HCT116 (cell line): ENCODE data around the gene RBFOX2. TPM values are rescaled to one million over a fixed set of nuclear protein-coding genes. Genes with fewer than 3 reads are reported as not detected.

Experiments used
- ATAC-seq: fragments of 200-7000 bp; cut with Tn5 transposase; 2 replicates; pipeline ENCODE4 v1.9.1; 2020; ENCODE audit warnings: mild to moderate bottlenecking, moderate library complexity
- BruUV-seq: library from RNA; stranded (reverse); fragments of 400-500 nt; replicated peaks from 2 replicates; lab custom pipeline; 2021; lab: Mats Ljungman, UMichigan
- CTCF ChIA-PET: fragments of 300-600 bp; sonication (Branson Sonifier 250); formaldehyde crosslinking; loops from one replicate; lab custom pipeline; 2021; ENCODE audit warnings: antibody characterized with exemption; lab: Charles Lee
- POLR2A ChIA-PET: fragments of 300-600, 350-600 bp; sonication (Branson Sonifier 250); formaldehyde crosslinking; loops from one replicate; lab custom pipeline; 2021; ENCODE audit warnings: antibody characterized with exemption; lab: Charles Lee
- RAD21 ChIA-PET, 2 experiments: fragments of 300-600 bp; sonication (Branson Sonifier 250); formaldehyde crosslinking; loops; one replicate each; lab custom pipeline; 2023; ENCODE audit warnings: low total read pairs in 2 of 2; ENCODE audit not compliant: uncharacterized antibody in 2 of 2, unreplicated experiment in 2 of 2, low non-redundant PET in 1 of 2; lab: Charles Lee
- DNase-seq: peaks from one replicate; pipeline ENCODE4 v3.0.0-alpha.2; 2010; ENCODE audit warnings: low read depth, low spot score
- H2AFZ ChIP-seq: fragments of 200-600 bp; shearing (Covaris generic), sonication (generic); 2 replicates; pipeline ENCODE4 v1.6.1; 2017; ENCODE audit warnings: low read depth, mixed run types, mixed read lengths, antibody characterized with exemption, low read length; ENCODE audit not compliant: poor library complexity, severe bottlenecking
- H3K27ac ChIP-seq: 2 replicates; pipeline ENCODE4 v1.5.1; 2012; ENCODE audit warnings: low read depth, low read length
- H3K27me3 ChIP-seq: fragments of 200-600 bp; sonication (generic); 2 replicates; pipeline ENCODE4 v1.6.1; 2016; ENCODE audit warnings: mixed run types, low read length, mixed read lengths; ENCODE audit not compliant: insufficient read depth
- H3K36me3 ChIP-seq, 2 experiments: fragments of 200-500 bp in 1 of 2; fragments of 200-600 bp in 1 of 2; sonication (Bioruptor generic) in 1 of 2; sonication (generic) in 1 of 2; 2 replicates each; pipeline versions ENCODE4 v1.5.1 to v1.6.1; 2014 to 2016; ENCODE audit warnings: low read length in 2 of 2, inconsistent platforms in 1 of 2, mixed read lengths in 1 of 2, mixed run types in 1 of 2; ENCODE audit not compliant: insufficient read depth in 2 of 2, control insufficient read depth in 1 of 2
- H3K4me1 ChIP-seq, 2 experiments: fragments of 200-600 bp in 1 of 2; sonication (generic) in 1 of 2; 2 replicates each; pipeline versions ENCODE4 v1.5.1 to v1.6.1; 2012 to 2017; ENCODE audit warnings: low read length in 2 of 2, inconsistent platforms in 1 of 2, mild to moderate bottlenecking in 1 of 2, mixed read lengths in 1 of 2, mixed run types in 1 of 2, moderate library complexity in 1 of 2; ENCODE audit not compliant: insufficient read depth in 2 of 2, control insufficient read depth in 1 of 2
- H3K4me2 ChIP-seq: fragments of 200-600 bp; sonication (generic); 2 replicates; pipeline ENCODE4 v1.6.1; 2017; ENCODE audit warnings: mixed run types, low read length, mixed read lengths
- H3K4me3 ChIP-seq, 2 experiments: fragments of 200-600 bp in 1 of 2; sonication (generic) in 1 of 2; replicated peaks in 1 of 2; 2 replicates each; pipeline ENCODE4 v1.5.1; 2011 to 2016; ENCODE audit warnings: low read length in 2 of 2, control low read depth in 1 of 2, low read depth in 1 of 2, mild to moderate bottlenecking in 1 of 2, mixed read lengths in 1 of 2, mixed run types in 1 of 2
- H3K79me2 ChIP-seq: fragments of 200-600 bp; sonication (generic); 2 replicates; pipeline ENCODE4 v1.6.1; 2017; ENCODE audit warnings: mild to moderate bottlenecking, mixed run types, low read length, moderate library complexity, mixed read lengths; ENCODE audit not compliant: insufficient read depth
- H3K9ac ChIP-seq: fragments of 200-600 bp; sonication (generic); 2 replicates; pipeline ENCODE4 v1.6.1; 2016; ENCODE audit warnings: low read length, mixed read lengths
- H3K9me2 ChIP-seq: fragments of 200-600 bp; sonication (generic), shearing (Covaris generic); 2 replicates; pipeline ENCODE4 v1.6.1; 2017; ENCODE audit warnings: mixed run types, mild to moderate bottlenecking, moderate library complexity; ENCODE audit not compliant: insufficient read depth
- H3K9me3 ChIP-seq, 2 experiments: fragments of 200-500 bp in 1 of 2; fragments of 200-600 bp in 1 of 2; sonication (Bioruptor generic) in 1 of 2; sonication (generic) in 1 of 2; 2 replicates each; pipeline ENCODE4 v1.6.1; 2014 to 2017; ENCODE audit warnings: low read length in 2 of 2, mixed read lengths in 2 of 2, inconsistent platforms in 1 of 2, low read depth in 1 of 2, mild to moderate bottlenecking in 1 of 2, mixed run types in 1 of 2, moderate library complexity in 1 of 2; ENCODE audit not compliant: control insufficient read depth in 1 of 2, insufficient read depth in 1 of 2
- H4K20me1 ChIP-seq: fragments of 200-600 bp; sonication (generic), shearing (Covaris generic); 2 replicates; pipeline ENCODE4 v1.6.1; 2017; ENCODE audit warnings: mixed run types, mild to moderate bottlenecking, moderate library complexity; ENCODE audit not compliant: insufficient read depth
- CEBPB ChIP-seq: IDR thresholded peaks from 2 replicates; pipeline ENCODE4 v1.6.1; 2012; ENCODE audit warnings: low read depth
- CTCF ChIP-seq, 3 experiments: fragments of 200-600 bp in 1 of 3; sonication (generic) in 1 of 3; IDR thresholded peaks in 2 of 3; conservative IDR thresholded peaks in 1 of 3; 2 replicates each; pipeline ENCODE4 v1.5.1; 2012 to 2017; ENCODE audit warnings: low read depth in 2 of 3, low read length in 2 of 3, antibody characterized with exemption in 1 of 3, borderline replicate concordance in 1 of 3, control low read depth in 1 of 3, mild to moderate bottlenecking in 1 of 3, mixed read lengths in 1 of 3, mixed run types in 1 of 3, moderate library complexity in 1 of 3; ENCODE audit not compliant: insufficient read depth in 1 of 3
- EGR1 ChIP-seq: IDR thresholded peaks from 2 replicates; pipeline ENCODE4 v1.6.1; 2012; ENCODE audit warnings: low read depth
- ELF1 ChIP-seq: IDR thresholded peaks from 2 replicates; pipeline ENCODE4 v1.6.1; 2012; ENCODE audit warnings: low read depth, borderline replicate concordance
- EZH2 ChIP-seq: fragments of 200-600 bp; sonication (generic); IDR thresholded peaks from 2 replicates; pipeline ENCODE4 v1.6.1; 2017; ENCODE audit warnings: antibody characterized with exemption, mixed run types
- EZH2phosphoT487 ChIP-seq: fragments of 200-600 bp; IDR thresholded peaks from 2 replicates; pipeline ENCODE4 v1.6.1; 2018; ENCODE audit warnings: antibody characterized with exemption, borderline replicate concordance
- FOSL1 ChIP-seq: IDR thresholded peaks from 2 replicates; pipeline ENCODE4 v1.6.1; 2012; ENCODE audit warnings: low read depth
- JUND ChIP-seq: IDR thresholded peaks from 2 replicates; pipeline ENCODE4 v1.6.1; 2012
- POLR2A ChIP-seq: IDR thresholded peaks from 2 replicates; pipeline ENCODE4 v1.7.0; 2011; ENCODE audit warnings: borderline replicate concordance; ENCODE audit not compliant: insufficient read depth, insufficient read length; ENCODE audit errors: extremely low read depth
- RAD21 ChIP-seq: IDR thresholded peaks from 2 replicates; pipeline ENCODE4 v1.6.1; 2012; ENCODE audit warnings: low read depth, mild to moderate bottlenecking
- REST ChIP-seq: IDR thresholded peaks from 2 replicates; pipeline ENCODE4 v1.6.1; 2012; ENCODE audit warnings: low read depth
- SIN3A ChIP-seq: IDR thresholded peaks from 2 replicates; pipeline ENCODE4 v1.6.1; 2012; ENCODE audit warnings: low read depth
- SP1 ChIP-seq: IDR thresholded peaks from 2 replicates; pipeline ENCODE4 v1.6.1; 2012; ENCODE audit warnings: low read depth
- SRF ChIP-seq: IDR thresholded peaks from 2 replicates; pipeline ENCODE4 v1.6.1; 2012; ENCODE audit warnings: low read depth
- TCF7L2 ChIP-seq: IDR thresholded peaks from 2 replicates; pipeline ENCODE4 v1.7.0; 2011; ENCODE audit warnings: borderline replicate concordance, inconsistent platforms; ENCODE audit not compliant: insufficient read depth, insufficient read length; ENCODE audit errors: extremely low read depth
- ZBTB33 ChIP-seq: IDR thresholded peaks from 2 replicates; pipeline ENCODE4 v1.6.1; 2011; ENCODE audit warnings: mild to moderate bottlenecking, low read length, moderate library complexity; ENCODE audit not compliant: insufficient replicate concordance; ENCODE audit errors: extremely low read depth
- ZFX ChIP-seq: fragments of 450-650 bp; IDR thresholded peaks from 2 replicates; pipeline ENCODE4 v1.6.1; 2017
- intact Hi-C: fragments of 100-400 bp; cut with micrococcal nuclease; formaldehyde crosslinking; loops from 2 replicates; pipeline ENCODE4 v1.10.0; 2022
- total RNA-seq: library from RNA; stranded (reverse); gene quantifications from one replicate; pipeline ENCODE4 v1.2.1, GENCODE V29; 2021; ENCODE audit not compliant: unreplicated experiment
- TF ChIP-seq, protein P1 (sequence below): IDR thresholded peaks from 2 replicates; pipeline ENCODE4 v1.6.1; 2012
- TF ChIP-seq, protein P2 (sequence below): IDR thresholded peaks from 2 replicates; pipeline ENCODE4 v1.6.1; 2012

The RBFOX2 gene
- total RNA-seq, 1 experiment from 2014 or later = 83.9 TPM

DNA sequence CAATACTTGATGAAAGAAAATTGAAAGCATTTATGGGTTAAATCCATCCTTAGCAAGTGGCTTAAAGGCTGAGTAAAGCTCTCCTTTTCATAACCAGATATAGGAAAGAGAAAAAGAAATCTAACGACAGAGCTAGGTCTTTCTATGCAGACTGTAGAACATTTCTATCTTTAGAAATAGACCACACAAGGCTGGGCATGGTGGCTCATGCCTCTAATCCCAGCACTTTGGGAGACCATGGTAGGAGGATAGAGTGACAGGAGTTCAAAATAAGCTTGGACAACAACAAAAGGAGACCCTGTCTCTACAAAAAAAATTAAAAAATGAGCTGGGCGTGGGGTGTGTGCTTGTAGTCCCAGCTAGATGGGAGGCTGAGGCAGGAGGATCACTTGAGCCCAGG is 220.2 kb downstream of the RBFOX2 start:
- H3K9me3 ChIP-seq = no peaks in the 10 kb centered on the region
- no peak overlapping the region for H3K27ac ChIP-seq
- TF ChIP-seq, protein P1, sequence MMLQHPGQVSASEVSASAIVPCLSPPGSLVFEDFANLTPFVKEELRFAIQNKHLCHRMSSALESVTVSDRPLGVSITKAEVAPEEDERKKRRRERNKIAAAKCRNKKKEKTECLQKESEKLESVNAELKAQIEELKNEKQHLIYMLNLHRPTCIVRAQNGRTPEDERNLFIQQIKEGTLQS = no peak
- TF ChIP-seq TCF7L2 = no peak
- no peak for TF ChIP-seq REST
- no peak for TF ChIP-seq EZH2
- no peak for TF ChIP-seq ELF1
- TF ChIP-seq RAD21 = no peak
- TF ChIP-seq ZFX = no peak
- TF ChIP-seq SIN3A = no peak
- TF ChIP-seq, protein P2, sequence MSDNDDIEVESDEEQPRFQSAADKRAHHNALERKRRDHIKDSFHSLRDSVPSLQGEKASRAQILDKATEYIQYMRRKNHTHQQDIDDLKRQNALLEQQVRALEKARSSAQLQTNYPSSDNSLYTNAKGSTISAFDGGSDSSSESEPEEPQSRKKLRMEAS = no peak
- TF ChIP-seq CEBPB = no peak
- TF ChIP-seq JUND = no peak
- TF ChIP-seq CTCF (IDR thresholded peaks at IDR 0.05 in 2 of 3, conservative IDR thresholded peaks at IDR 0.05 in 1 of 3; ENCODE audit: borderline replicate concordance in 1 of 3, insufficient read depth in 1 of 3, low read depth in 2 of 3, low read length in 2 of 3) = no peak
- no peak for TF ChIP-seq SRF
- no peak for TF ChIP-seq ZBTB33
- TF ChIP-seq POLR2A = no peak
- no peak for TF ChIP-seq EZH2phosphoT487
- no peak for TF ChIP-seq EGR1
- TF ChIP-seq SP1 = no peak
- TF ChIP-seq FOSL1 = no peak
- no peak overlapping the region for H2AFZ ChIP-seq
- ChIA-PET POLR2A (no interaction called here), RAD21 (no interaction called here), CTCF (no interaction called here)
- no TSS peak for BruUV-seq
- H3K4me2 ChIP-seq = no peak overlapping the region
- no peak overlapping the region for H3K4me3 ChIP-seq
- H3K79me2 ChIP-seq = peaks cover 26% of the 10 kb centered on the region
- H3K4me1 ChIP-seq = no peaks in the 10 kb centered on the region
- intact Hi-C loops = no loop called here
- DNase-seq = no peak
- H3K27me3 ChIP-seq = no peaks in the 10 kb centered on the region
- ATAC-seq = no peak
- no peak overlapping the region for H3K9ac ChIP-seq
- H4K20me1 ChIP-seq = no peaks in the 10 kb centered on the region
- H3K36me3 ChIP-seq = peaks cover 0 to 3% of the 10 kb centered on the region in 2 experiments; a peak in 1 of 4 replicates
- no peaks in the 10 kb centered on the region for H3K9me2 ChIP-seq
